HCT116 (cell line): ENCODE data around the gene TGM2. TPM values are rescaled to one million over a fixed set of nuclear protein-coding genes. Genes with fewer than 3 reads are reported as not detected.

ENCODE experiments used
- ATAC-seq: fragments of 200-7000 bp; cut with Tn5 transposase; 2 replicates; pipeline ENCODE4 v1.9.1; 2020; ENCODE audit warnings: mild to moderate bottlenecking, moderate library complexity
- Bru-seq: library from RNA; stranded (reverse); fragments of 400-500 nt; gene quantifications from one replicate; lab custom pipeline; 2021; lab: Mats Ljungman, UMichigan
- BruChase-seq, 2 experiments: library from RNA; stranded (reverse); fragments of 400-500 nt; gene quantifications; one replicate each; lab custom pipeline; 2021; lab: Mats Ljungman, UMichigan
- BruUV-seq: library from RNA; stranded (reverse); fragments of 400-500 nt; replicated peaks from 2 replicates; lab custom pipeline; 2021; lab: Mats Ljungman, UMichigan
- CTCF ChIA-PET: fragments of 300-600 bp; sonication (Branson Sonifier 250); formaldehyde crosslinking; loops from one replicate; lab custom pipeline; 2021; ENCODE audit warnings: antibody characterized with exemption; lab: Charles Lee
- POLR2A ChIA-PET: fragments of 300-600, 350-600 bp; sonication (Branson Sonifier 250); formaldehyde crosslinking; loops from one replicate; lab custom pipeline; 2021; ENCODE audit warnings: antibody characterized with exemption; lab: Charles Lee
- RAD21 ChIA-PET, 2 experiments: fragments of 300-600 bp; sonication (Branson Sonifier 250); formaldehyde crosslinking; loops; one replicate each; lab custom pipeline; 2023; ENCODE audit warnings: low total read pairs in 2 of 2; ENCODE audit not compliant: uncharacterized antibody in 2 of 2, unreplicated experiment in 2 of 2, low non-redundant PET in 1 of 2; lab: Charles Lee
- DNase-seq: peaks from one replicate; pipeline ENCODE4 v3.0.0-alpha.2; 2010; ENCODE audit warnings: low read depth, low spot score
- H2AFZ ChIP-seq: fragments of 200-600 bp; shearing (Covaris generic), sonication (generic); 2 replicates; pipeline ENCODE4 v1.6.1; 2017; ENCODE audit warnings: low read depth, mixed run types, mixed read lengths, antibody characterized with exemption, low read length; ENCODE audit not compliant: poor library complexity, severe bottlenecking
- H3K27ac ChIP-seq: 2 replicates; pipeline ENCODE4 v1.5.1; 2012; ENCODE audit warnings: low read depth, low read length
- H3K27me3 ChIP-seq: fragments of 200-600 bp; sonication (generic); 2 replicates; pipeline ENCODE4 v1.6.1; 2016; ENCODE audit warnings: mixed run types, low read length, mixed read lengths; ENCODE audit not compliant: insufficient read depth
- H3K36me3 ChIP-seq, 2 experiments: fragments of 200-500 bp in 1 of 2; fragments of 200-600 bp in 1 of 2; sonication (Bioruptor generic) in 1 of 2; sonication (generic) in 1 of 2; 2 replicates each; pipeline versions ENCODE4 v1.5.1 to v1.6.1; 2014 to 2016; ENCODE audit warnings: low read length in 2 of 2, inconsistent platforms in 1 of 2, mixed read lengths in 1 of 2, mixed run types in 1 of 2; ENCODE audit not compliant: insufficient read depth in 2 of 2, control insufficient read depth in 1 of 2
- H3K4me1 ChIP-seq, 2 experiments: fragments of 200-600 bp in 1 of 2; sonication (generic) in 1 of 2; 2 replicates each; pipeline versions ENCODE4 v1.5.1 to v1.6.1; 2012 to 2017; ENCODE audit warnings: low read length in 2 of 2, inconsistent platforms in 1 of 2, mild to moderate bottlenecking in 1 of 2, mixed read lengths in 1 of 2, mixed run types in 1 of 2, moderate library complexity in 1 of 2; ENCODE audit not compliant: insufficient read depth in 2 of 2, control insufficient read depth in 1 of 2
- H3K4me2 ChIP-seq: fragments of 200-600 bp; sonication (generic); 2 replicates; pipeline ENCODE4 v1.6.1; 2017; ENCODE audit warnings: mixed run types, low read length, mixed read lengths
- H3K4me3 ChIP-seq, 2 experiments: fragments of 200-600 bp in 1 of 2; sonication (generic) in 1 of 2; replicated peaks in 1 of 2; 2 replicates each; pipeline ENCODE4 v1.5.1; 2011 to 2016; ENCODE audit warnings: low read length in 2 of 2, control low read depth in 1 of 2, low read depth in 1 of 2, mild to moderate bottlenecking in 1 of 2, mixed read lengths in 1 of 2, mixed run types in 1 of 2
- H3K79me2 ChIP-seq: fragments of 200-600 bp; sonication (generic); 2 replicates; pipeline ENCODE4 v1.6.1; 2017; ENCODE audit warnings: mild to moderate bottlenecking, mixed run types, low read length, moderate library complexity, mixed read lengths; ENCODE audit not compliant: insufficient read depth
- H3K9ac ChIP-seq: fragments of 200-600 bp; sonication (generic); 2 replicates; pipeline ENCODE4 v1.6.1; 2016; ENCODE audit warnings: low read length, mixed read lengths
- H3K9me2 ChIP-seq: fragments of 200-600 bp; sonication (generic), shearing (Covaris generic); 2 replicates; pipeline ENCODE4 v1.6.1; 2017; ENCODE audit warnings: mixed run types, mild to moderate bottlenecking, moderate library complexity; ENCODE audit not compliant: insufficient read depth
- H3K9me3 ChIP-seq, 2 experiments: fragments of 200-500 bp in 1 of 2; fragments of 200-600 bp in 1 of 2; sonication (Bioruptor generic) in 1 of 2; sonication (generic) in 1 of 2; 2 replicates each; pipeline ENCODE4 v1.6.1; 2014 to 2017; ENCODE audit warnings: low read length in 2 of 2, mixed read lengths in 2 of 2, inconsistent platforms in 1 of 2, low read depth in 1 of 2, mild to moderate bottlenecking in 1 of 2, mixed run types in 1 of 2, moderate library complexity in 1 of 2; ENCODE audit not compliant: control insufficient read depth in 1 of 2, insufficient read depth in 1 of 2
- H4K20me1 ChIP-seq: fragments of 200-600 bp; sonication (generic), shearing (Covaris generic); 2 replicates; pipeline ENCODE4 v1.6.1; 2017; ENCODE audit warnings: mixed run types, mild to moderate bottlenecking, moderate library complexity; ENCODE audit not compliant: insufficient read depth
- CBX3 ChIP-seq: IDR thresholded peaks from 2 replicates; pipeline ENCODE4 v1.6.1; 2012; ENCODE audit warnings: low read depth
- CEBPB ChIP-seq: IDR thresholded peaks from 2 replicates; pipeline ENCODE4 v1.6.1; 2012; ENCODE audit warnings: low read depth
- EGR1 ChIP-seq: IDR thresholded peaks from 2 replicates; pipeline ENCODE4 v1.6.1; 2012; ENCODE audit warnings: low read depth
- ELF1 ChIP-seq: IDR thresholded peaks from 2 replicates; pipeline ENCODE4 v1.6.1; 2012; ENCODE audit warnings: low read depth, borderline replicate concordance
- EZH2 ChIP-seq: fragments of 200-600 bp; sonication (generic); IDR thresholded peaks from 2 replicates; pipeline ENCODE4 v1.6.1; 2017; ENCODE audit warnings: antibody characterized with exemption, mixed run types
- EZH2phosphoT487 ChIP-seq: fragments of 200-600 bp; IDR thresholded peaks from 2 replicates; pipeline ENCODE4 v1.6.1; 2018; ENCODE audit warnings: antibody characterized with exemption, borderline replicate concordance
- FOSL1 ChIP-seq: IDR thresholded peaks from 2 replicates; pipeline ENCODE4 v1.6.1; 2012; ENCODE audit warnings: low read depth
- POLR2A ChIP-seq: IDR thresholded peaks from 2 replicates; pipeline ENCODE4 v1.7.0; 2011; ENCODE audit warnings: borderline replicate concordance; ENCODE audit not compliant: insufficient read depth, insufficient read length; ENCODE audit errors: extremely low read depth
- POLR2AphosphoS5 ChIP-seq: IDR thresholded peaks from 2 replicates; pipeline ENCODE4 v1.6.1; 2011; ENCODE audit warnings: mild to moderate bottlenecking, low read depth, low read length, moderate library complexity
- RAD21 ChIP-seq: IDR thresholded peaks from 2 replicates; pipeline ENCODE4 v1.6.1; 2012; ENCODE audit warnings: low read depth, mild to moderate bottlenecking
- SIN3A ChIP-seq: IDR thresholded peaks from 2 replicates; pipeline ENCODE4 v1.6.1; 2012; ENCODE audit warnings: low read depth
- SP1 ChIP-seq: IDR thresholded peaks from 2 replicates; pipeline ENCODE4 v1.6.1; 2012; ENCODE audit warnings: low read depth
- SRF ChIP-seq: IDR thresholded peaks from 2 replicates; pipeline ENCODE4 v1.6.1; 2012; ENCODE audit warnings: low read depth
- TCF7L2 ChIP-seq: IDR thresholded peaks from 2 replicates; pipeline ENCODE4 v1.7.0; 2011; ENCODE audit warnings: borderline replicate concordance, inconsistent platforms; ENCODE audit not compliant: insufficient read depth, insufficient read length; ENCODE audit errors: extremely low read depth
- YY1 ChIP-seq: IDR thresholded peaks from 2 replicates; pipeline ENCODE4 v1.6.1; 2011; ENCODE audit warnings: low read length, low read depth, moderate library complexity, mild to moderate bottlenecking; ENCODE audit not compliant: insufficient replicate concordance; ENCODE audit errors: extremely low read depth
- ZFX ChIP-seq: fragments of 450-650 bp; IDR thresholded peaks from 2 replicates; pipeline ENCODE4 v1.6.1; 2017
- ZNF274 ChIP-seq: fragments of 200-500 bp; sonication (Bioruptor generic); IDR thresholded peaks from 2 replicates; pipeline ENCODE4 v1.6.1; 2014; ENCODE audit warnings: mild to moderate bottlenecking, low read depth, low read length, inconsistent platforms
- intact Hi-C: fragments of 100-400 bp; cut with micrococcal nuclease; formaldehyde crosslinking; loops from 2 replicates; pipeline ENCODE4 v1.10.0; 2022
- long read RNA-seq: library from polyadenylated mRNA; unstranded; transcript quantifications from one replicate; pipeline ENCODE4 v2.0.0, GENCODE V29; 2021; ENCODE audit not compliant: unreplicated experiment
- polyA plus RNA-seq: library from polyadenylated mRNA; unstranded; fragments of >200 nt; gene quantifications from 2 replicates; pipeline ENCODE4 v1.2.1, GENCODE V29; 2012; ENCODE audit warnings: missing spikeins
- total RNA-seq: library from RNA; stranded (reverse); gene quantifications from one replicate; pipeline ENCODE4 v1.2.1, GENCODE V29; 2021; ENCODE audit not compliant: unreplicated experiment
- TF ChIP-seq, protein P1 (sequence below), 3 experiments: fragments of 200-600 bp in 1 of 3; sonication (generic) in 1 of 3; IDR thresholded peaks in 2 of 3; conservative IDR thresholded peaks in 1 of 3; 2 replicates each; pipeline ENCODE4 v1.5.1; 2012 to 2017; ENCODE audit warnings: low read depth in 2 of 3, low read length in 2 of 3, antibody characterized with exemption in 1 of 3, borderline replicate concordance in 1 of 3, control low read depth in 1 of 3, mild to moderate bottlenecking in 1 of 3, mixed read lengths in 1 of 3, mixed run types in 1 of 3, moderate library complexity in 1 of 3; ENCODE audit not compliant: insufficient read depth in 1 of 3
- TF ChIP-seq, protein P2 (sequence below): IDR thresholded peaks from 2 replicates; pipeline ENCODE4 v1.6.1; 2012

Gene TGM2
- total RNA-seq (6.1 TPM), Bru-seq, nascent RNA (percentile 25 among the genes with signal in this experiment), BruChase-seq, experiment 1, labeled RNA remaining after a 6-hour chase (percentile 37 among the genes with signal in this experiment), BruChase-seq, experiment 2, labeled RNA remaining after a 2-hour chase (percentile 28 among the genes with signal in this experiment)
- 8.2 and 9.5 TPM in 2 replicates for polyA plus RNA-seq
- long read RNA-seq, full-length matches to known transcripts, result 5 of 15 reads
- long read RNA-seq, partial matches to known transcripts, result 6 of 15 reads
- long read RNA-seq, other reads (novel, unspliced or antisense), result 4 of 15 reads

GRCh38 chr20:38165089-38165965 is at the start of gene TGM2:
Gene TGM2, minus strand, starts transcription at chr20:38165270. Its CDS starts 72 bp downstream, at chr20:38165198.
- BruUV-seq, result no TSS peak
- ChIA-PET RAD21 (no interaction called here), POLR2A (no interaction called here)
- intact Hi-C loops, result loop anchor here (1.0 to 10.0 kb wide), 3 partner anchors 92 to 601 kb away; no protein-coding TSS in a partner anchor
- Histone ChIP-seq H3K4me2 (peak within 1 kb of the TSS; percentile 78), H3K4me1 (peaks cover 14 to 33% of the 10 kb centered on the region in 2 experiments; a peak in 3 of 4 replicates), H3K9ac (peak within 1 kb of the TSS; percentile 29), H3K4me3 (peak within 1 kb of the TSS; percentile 41 to 58), H2AFZ (no peak within 1 kb of the TSS), H3K9me2 (no peaks in the 10 kb centered on the region), H3K27me3 (no peaks in the 10 kb centered on the region), H3K27ac (no peak within 1 kb of the TSS; the same call in 1 of the 2 replicates), H4K20me1 (no peaks in the 10 kb centered on the region), H3K79me2 (no peaks in the 10 kb centered on the region), H3K9me3 (no peaks in the 10 kb centered on the region)
- no peak for DNase-seq
- ATAC-seq, result peak; percentile 96
- TF ChIP-seq EZH2phosphoT487 (no peak), ELF1 (no peak), EZH2 (no peak), TCF7L2 (no peak), SRF (no peak), YY1 (no peak), CEBPB (no peak), ZNF274 (no peak), RAD21 (peak; percentile 86), POLR2A (no peak), ZFX (no peak), EGR1 (0 out of 2 replicates have a peak, but pooled peaks have one; percentile 32), SP1 (no peak), SIN3A (no peak), POLR2AphosphoS5 (no peak; the same call in 1 of the 2 replicates), FOSL1 (no peak), CBX3 (no peak)
- TF ChIP-seq, protein P1, sequence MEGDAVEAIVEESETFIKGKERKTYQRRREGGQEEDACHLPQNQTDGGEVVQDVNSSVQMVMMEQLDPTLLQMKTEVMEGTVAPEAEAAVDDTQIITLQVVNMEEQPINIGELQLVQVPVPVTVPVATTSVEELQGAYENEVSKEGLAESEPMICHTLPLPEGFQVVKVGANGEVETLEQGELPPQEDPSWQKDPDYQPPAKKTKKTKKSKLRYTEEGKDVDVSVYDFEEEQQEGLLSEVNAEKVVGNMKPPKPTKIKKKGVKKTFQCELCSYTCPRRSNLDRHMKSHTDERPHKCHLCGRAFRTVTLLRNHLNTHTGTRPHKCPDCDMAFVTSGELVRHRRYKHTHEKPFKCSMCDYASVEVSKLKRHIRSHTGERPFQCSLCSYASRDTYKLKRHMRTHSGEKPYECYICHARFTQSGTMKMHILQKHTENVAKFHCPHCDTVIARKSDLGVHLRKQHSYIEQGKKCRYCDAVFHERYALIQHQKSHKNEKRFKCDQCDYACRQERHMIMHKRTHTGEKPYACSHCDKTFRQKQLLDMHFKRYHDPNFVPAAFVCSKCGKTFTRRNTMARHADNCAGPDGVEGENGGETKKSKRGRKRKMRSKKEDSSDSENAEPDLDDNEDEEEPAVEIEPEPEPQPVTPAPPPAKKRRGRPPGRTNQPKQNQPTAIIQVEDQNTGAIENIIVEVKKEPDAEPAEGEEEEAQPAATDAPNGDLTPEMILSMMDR (IDR thresholded peaks at IDR 0.05 in 2 of 3, conservative IDR thresholded peaks at IDR 0.05 in 1 of 3; ENCODE audit: borderline replicate concordance in 1 of 3, insufficient read depth in 1 of 3, low read depth in 2 of 3, low read length in 2 of 3), result peak; percentile 78 to 91 (median 81)
- TF ChIP-seq, protein P2, sequence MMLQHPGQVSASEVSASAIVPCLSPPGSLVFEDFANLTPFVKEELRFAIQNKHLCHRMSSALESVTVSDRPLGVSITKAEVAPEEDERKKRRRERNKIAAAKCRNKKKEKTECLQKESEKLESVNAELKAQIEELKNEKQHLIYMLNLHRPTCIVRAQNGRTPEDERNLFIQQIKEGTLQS, result no peak
- TF ChIP-seq, all 23 proteins: peak for 3
- H3K36me3 ChIP-seq, result no peaks in the 10 kb centered on the region
- CTCF ChIA-PET, result interaction anchor here (0.6 to 1.4 kb wide), 3 partner anchors 8 to 92 kb away, joined by 3 to 5 read pairs (median 4); no protein-coding TSS in a partner anchor
